HepG2 (cell line): Measurements from ENCODE around the gene PTPN3. TPM values are rescaled to one million over a fixed set of nuclear protein-coding genes. Genes with fewer than 3 reads are reported as not detected.

Experiments used
- ARID2 ChIP-seq: sonication (generic); formaldehyde crosslinking; IDR thresholded peaks from 2 replicates; pipeline ENCODE4 v1.8.1; 2022; ENCODE audit warnings: mild to moderate bottlenecking, missing genetic modification reagents, borderline replicate concordance
- CBFB ChIP-seq: sonication (generic); formaldehyde crosslinking; IDR thresholded peaks from 2 replicates; pipeline ENCODE4 v1.4.0; 2020; ENCODE audit warnings: missing genetic modification reagents
- CCAR2 ChIP-seq: fragments of 200-400 bp; formaldehyde crosslinking; optimal IDR thresholded peaks from 2 replicates; pipeline ENCODE3; 2018; ENCODE audit warnings: low read depth, mild to moderate bottlenecking, low read length, moderate library complexity
- DNMT1 ChIP-seq: sonication (generic); formaldehyde crosslinking; IDR thresholded peaks from 2 replicates; pipeline ENCODE4 v1.5.1; 2020; ENCODE audit warnings: mild to moderate bottlenecking, missing genetic modification reagents
- DRAP1 ChIP-seq: IDR thresholded peaks from 2 replicates; pipeline ENCODE4 v1.6.1; 2016; ENCODE audit warnings: missing genetic modification reagents, missing compliant biosample characterization
- LRRFIP1 ChIP-seq: sonication (generic); formaldehyde crosslinking; conservative IDR thresholded peaks from 2 replicates; pipeline ENCODE4 v1.4.0; 2020; ENCODE audit warnings: missing genetic modification reagents
- NKX3-1 ChIP-seq: sonication (generic); formaldehyde crosslinking; IDR thresholded peaks from 2 replicates; pipeline ENCODE4 v1.5.0; 2020; ENCODE audit warnings: missing genetic modification reagents
- REST ChIP-seq, 2 experiments: IDR thresholded peaks; 2 replicates each; pipeline ENCODE4 v1.6.1; 2011 to 2012; ENCODE audit warnings: low read length in 2 of 2, borderline replicate concordance in 1 of 2, low read depth in 1 of 2, mild to moderate bottlenecking in 1 of 2, moderate library complexity in 1 of 2
- SP1 ChIP-seq, 2 experiments: fragments of 450-650 bp in 1 of 2; sonication (generic) in 1 of 2; formaldehyde crosslinking in 1 of 2; IDR thresholded peaks; 2 replicates each; pipeline versions ENCODE4 v1.4.0 to v1.6.1; 2016 to 2020; ENCODE audit warnings: missing genetic modification reagents in 1 of 2
- TIGD3 ChIP-seq: sonication (generic); formaldehyde crosslinking; IDR thresholded peaks from 2 replicates; pipeline ENCODE4 v1.5.1; 2020; ENCODE audit warnings: mild to moderate bottlenecking, missing genetic modification reagents, borderline replicate concordance
- ZBTB46 ChIP-seq: sonication (generic); formaldehyde crosslinking; IDR thresholded peaks from 2 replicates; pipeline ENCODE4 v1.4.0; 2020; ENCODE audit warnings: mild to moderate bottlenecking, missing genetic modification reagents, borderline replicate concordance
- ZFP90 ChIP-seq: sonication (generic); formaldehyde crosslinking; IDR thresholded peaks from 2 replicates; pipeline ENCODE4 v1.8.0; 2022; ENCODE audit warnings: missing genetic modification reagents, mild to moderate bottlenecking, inconsistent platforms, borderline replicate concordance
- ZKSCAN5 ChIP-seq: sonication (generic); formaldehyde crosslinking; IDR thresholded peaks from 2 replicates; pipeline ENCODE4 v1.5.1; 2020; ENCODE audit warnings: mild to moderate bottlenecking, missing genetic modification reagents
- ZNF740 ChIP-seq: sonication (generic); formaldehyde crosslinking; IDR thresholded peaks from 2 replicates; pipeline ENCODE4 v1.4.0; 2020; ENCODE audit warnings: missing genetic modification reagents
- ZNF770 ChIP-seq: sonication (generic); formaldehyde crosslinking; IDR thresholded peaks from 2 replicates; pipeline ENCODE4 v1.5.0; 2020; ENCODE audit warnings: mild to moderate bottlenecking, missing genetic modification reagents
- polyA plus RNA-seq, 8 experiments: library from polyadenylated mRNA; depleted of rRNA in 3 of 8; stranded (reverse) in 7 of 8; unstranded in 1 of 8; fragments of >200 nt; fragmentation: Illumina TruSeq in 4 of 8; extraction: Trizol in 4 of 8; gene quantifications; 2 replicates each; pipeline versions ENCODE4 v1.2.1 to v1.2.3, GENCODE V29; 2011 to 2016; ENCODE audit warnings: low read depth in 4 of 8, missing spikeins in 1 of 8, mixed read lengths in 1 of 8; ENCODE audit not compliant: insufficient read depth in 1 of 8
- total RNA-seq, 5 experiments: library from RNA; depleted of rRNA; stranded (reverse); fragments of >200 nt; fragmentation: Illumina TruSeq; extraction: Trizol; gene quantifications; 2 replicates each; pipeline ENCODE4 v1.2.3, GENCODE V29; 2016; ENCODE audit warnings: low read depth in 1 of 5

The PTPN3 gene
- total and polyA plus RNA-seq, 2 of the 13 experiments (the other 11 are each of a cell fraction or from before 2014, with no cell fraction given): 5.6 to 20.5 TPM

GRCh38 chr9:109477258-109478050 is 20.7 kb downstream of the PTPN3 start (continued):
- no peak for TF ChIP-seq LRRFIP1 (CRISPR knock-in tag)
- peak in 1 of 2 experiments; percentile 46; a peak in 1 of 4 replicates for TF ChIP-seq REST (IDR thresholded peaks at IDR 0.05; ENCODE audit: borderline replicate concordance in 1 of 2, low read depth in 1 of 2, low read length in 2 of 2)
- TF ChIP-seq TIGD3 (CRISPR knock-in tag): no peak
- peak; percentile 46 for TF ChIP-seq ZNF770 (CRISPR knock-in tag)
- TF ChIP-seq ZNF740 (CRISPR knock-in tag): no peak
- peak; percentile 86 for TF ChIP-seq DRAP1 (CRISPR knock-in tag)
- TF ChIP-seq CBFB: 0 out of 2 replicates have a peak, but pooled peaks have one; percentile 15
- TF ChIP-seq ZKSCAN5 (CRISPR knock-in tag): no peak
- no peak for TF ChIP-seq SP1 (IDR thresholded peaks at IDR 0.05)
- TF ChIP-seq SP1 (CRISPR knock-in tag; IDR thresholded peaks at IDR 0.05): no peak
- TF ChIP-seq ARID2 (CRISPR knock-in tag): no peak
- TF ChIP-seq ZFP90: peak; percentile 26; the same call in 1 of the 2 replicates
- no peak for TF ChIP-seq NKX3-1 (CRISPR knock-in tag)
- no peak for TF ChIP-seq DNMT1 (CRISPR knock-in tag)
- no peak for TF ChIP-seq ZBTB46 (CRISPR knock-in tag)
- TF ChIP-seq CCAR2: no peak
